NCI-H510A (cell line): ENCODE results near the gene PTPN7.
"Not testable (repeated sequence)": the region's sequence is repeated elsewhere in the genome, so short reads cannot be mapped to it uniquely, and the experiment has no call there.

Source experiments
- DNase-seq: peaks from one replicate; lab custom pipeline; 2025; lab: John Stamatoyannopoulos, UW

Gene PTPN7

GRCh38 chr1:202130816-202131522 lies 29.4 kb downstream of the PTPN7 start:
- DNase-seq = no peak

- DNase-seq = no peak
These were observed 30.1 kb downstream of the PTPN7 start for GRCh38 chr1:202130297-202130721.

GRCh38 chr1:202129453-202130296 lies 30.7 kb downstream of the PTPN7 start:
- DNase-seq = no peak

GRCh38 chr1:202127836-202128622 lies 32.4 kb downstream of the PTPN7 start:
- no peak for DNase-seq

GRCh38 chr1:202127061-202127460 lies 33.3 kb downstream of the PTPN7 start:
- no peak for DNase-seq

GRCh38 chr1:202126426-202126825 lies 34.0 kb downstream of the PTPN7 start:
- DNase-seq = no peak

GRCh38 chr1:202125611-202126010 lies 34.8 kb downstream of the PTPN7 start:
- DNase-seq = no peak

- no peak for DNase-seq
These were observed 36.3 kb downstream of the PTPN7 start for GRCh38 chr1:202124142-202124541.

- DNase-seq = no peak
These were observed 37.0 kb downstream of the PTPN7 start for GRCh38 chr1:202123336-202123813.

GRCh38 chr1:202122639-202123335 lies 37.6 kb downstream of the PTPN7 start, which contains the start of gene GPR37L1:
GPR37L1 (plus strand) TSS chr1:202122917; CDS start chr1:202122964, 47 bp downstream.
- DNase-seq = peak; percentile 58

- no peak for DNase-seq
These were observed 39.4 kb downstream of the PTPN7 start for GRCh38 chr1:202121006-202121405.

GRCh38 chr1:202117898-202118371 lies 42.5 kb downstream of the PTPN7 start:
- no peak for DNase-seq

- DNase-seq = no peak
These were observed 44.1 kb downstream of the PTPN7 start for GRCh38 chr1:202116287-202116686.

- DNase-seq = no peak
These were observed 46.6 kb downstream of the PTPN7 start for GRCh38 chr1:202113690-202114300.

GRCh38 chr1:202112859-202113689 lies 47.3 kb downstream of the PTPN7 start:
- DNase-seq = no peak

- not testable (repeated sequence) for DNase-seq
These were observed 48.8 kb downstream of the PTPN7 start for GRCh38 chr1:202111589-202111988.

GRCh38 chr1:202110977-202111376 lies 49.4 kb downstream of the PTPN7 start:
- DNase-seq = no peak

- DNase-seq = no peak
These were observed 52.3 kb downstream of the PTPN7 start for GRCh38 chr1:202107801-202108731.

- DNase-seq = peak; percentile 75
These were observed 53.1 kb downstream of the PTPN7 start for GRCh38 chr1:202107321-202107761.
